ENCODE data around the gene PIGP. TPM values are rescaled to one million over a fixed set of nuclear protein-coding genes. Genes with fewer than 3 reads are reported as not detected.

Gene PIGP
- total and polyA plus RNA-seq, 10 of the 15 experiments (the other 5 are each of a cell fraction or from before 2014, with no cell fraction given) = 17.0 to 65.0 (median 29.5) TPM

GRCh38 chr21:37026499-37026898 lies 46.4 kb downstream of the PIGP start:
- TF ChIP-seq TBL1XR1 (IDR thresholded peaks at IDR 0.05; ENCODE audit: low read depth, low read length) = no peak
- no peak for TF ChIP-seq IKZF1 (conservative IDR thresholded peaks at IDR 0.05)
- TF ChIP-seq EP300 (IDR thresholded peaks at IDR 0.05; ENCODE audit: borderline replicate concordance in 1 of 2, control insufficient read depth in 1 of 2, low read depth in 2 of 2, low read length in 2 of 2) = no peak
- TF ChIP-seq STAT3 (IDR thresholded peaks at IDR 0.05; ENCODE audit: low read depth, low read length) = no peak
- no peak for TF ChIP-seq ZNF217 (IDR thresholded peaks at IDR 0.05)
- TF ChIP-seq SRF (IDR thresholded peaks at IDR 0.05; ENCODE audit: low read depth in 2 of 2, low read length in 2 of 2) = no peak
- no peak for TF ChIP-seq BHLHE40 (IDR thresholded peaks at IDR 0.05; ENCODE audit: borderline replicate concordance in 1 of 2, low read depth in 2 of 2, low read length in 1 of 2)
- TF ChIP-seq ATF7 (IDR thresholded peaks at IDR 0.05; ENCODE audit: low read depth) = no peak
- TF ChIP-seq NR2C2 (IDR thresholded peaks at IDR 0.05; ENCODE audit: borderline replicate concordance, control insufficient read depth, insufficient read length, low read depth) = no peak
- Histone ChIP-seq H3K36me3 (ENCODE audit: control insufficient read depth in 2 of 2, insufficient read depth in 2 of 2, low read length in 1 of 2) (no peaks in the 10 kb centered on the region), H3K9ac (ENCODE audit: control insufficient read depth, insufficient read depth, low read length) (no peak overlapping the region), H3K27me3 (replicated peaks in 1 of 2; ENCODE audit: control insufficient read depth in 2 of 2, insufficient read depth in 2 of 2, low read length in 1 of 2) (no peaks in the 10 kb centered on the region; a peak in 1 of 4 replicates), H3K9me3 (replicated peaks; ENCODE audit: control insufficient read depth, insufficient read depth, low read length) (no peaks in the 10 kb centered on the region), H3K27ac (ENCODE audit: control insufficient read depth, insufficient read depth) (no peak overlapping the region), H4K20me1 (ENCODE audit: control insufficient read depth, insufficient read depth) (no peaks in the 10 kb centered on the region), H2AFZ (ENCODE audit: control insufficient read depth, low read depth, low read length) (no peak overlapping the region), H3K4me3 (no peak overlapping the region), H3K79me2 (ENCODE audit: control insufficient read depth, insufficient read depth, low read length) (no peaks in the 10 kb centered on the region), H3K4me2 (ENCODE audit: control insufficient read depth, insufficient read depth) (no peak overlapping the region), H3K4me1 (ENCODE audit: control insufficient read depth, insufficient read depth, low read length) (no peaks in the 10 kb centered on the region)
- DNase-seq (ENCODE audit: low read depth, low spot score) (no peak), FAIRE-seq (no peak), ATAC-seq (no peak)
- ChIA-PET RAD21 (ENCODE audit: unreplicated experiment) (no interaction called here), SMC1A (ENCODE audit: uncharacterized antibody, unreplicated experiment) (interaction anchor here (0.7 to 1.0 kb wide), 2 partner anchors 30 to 36 kb away, joined by 3 read pairs; no protein-coding TSS in a partner anchor), CTCF (interaction anchor here (1.3 to 2.2 kb wide), 5 partner anchors 10 to 50 kb away, joined by 3 to 7 read pairs (median 4); no protein-coding TSS in a partner anchor), POLR2A (interaction anchor here (0.5 kb wide), 1 partner anchor 13 kb away, joined by 4 read pairs; no protein-coding TSS in a partner anchor)
- no TSS peak for BruUV-seq (replicated peaks)
- WGBS (ENCODE audit: insufficient coverage, insufficient replicate concordance, low lambda C conversion rate, missing lambda C conversion rate) = 32% methylated on average over 4 of the region's 4 CpGs
- in situ Hi-C loops (cut with MboI) = no loop called here
- intact Hi-C loops (cut with micrococcal nuclease; ENCODE audit: unreplicated experiment) = no loop called here
